ENCODE results near the gene PDXK.

- no peak for TF ChIP-seq CTCF (IDR thresholded peaks at IDR 0.05)
- TF ChIP-seq POLR2A (IDR thresholded peaks at IDR 0.05) = no peak
- no peak for TF ChIP-seq EP300 (IDR thresholded peaks at IDR 0.05)
- no peak for TF ChIP-seq POLR2AphosphoS5 (IDR thresholded peaks at IDR 0.05)
These were observed 91.0 kb downstream of the PDXK start for GRCh38 chr21:43809853-43810504.
